GM12801 (cell line): Measurements from ENCODE around the gene B4GALT2.

Experiments
- CTCF ChIP-seq: IDR thresholded peaks from one replicate; pipeline ENCODE4 v1.5.1; 2011; ENCODE audit warnings: control low read depth; ENCODE audit not compliant: insufficient read length; ENCODE audit errors: extremely low read depth

The B4GALT2 gene

GRCh38 chr1:44037154-44037553, 58.1 kb downstream of the B4GALT2 start:
- TF ChIP-seq CTCF, result no peak

- TF ChIP-seq CTCF, result no peak
These were observed 60.1 kb downstream of the B4GALT2 start for GRCh38 chr1:44038876-44039657.

GRCh38 chr1:44040418-44040817, 61.4 kb downstream of the B4GALT2 start:
- TF ChIP-seq CTCF, result no peak
